Brain microvascular endothelial cell (primary cell): ENCODE measurements around the gene SCUBE1.

ENCODE experiments used
- DNase-seq: peaks from one replicate; pipeline ENCODE4 v3.0.0-alpha.2; 2020
- H3K27ac ChIP-seq: fragments of 250-450 bp; sonication (Bioruptor Pico); 2 replicates; pipeline ENCODE4 v1.5.1; 2020; ENCODE audit warnings: mild to moderate bottlenecking, moderate library complexity
- H3K27me3 ChIP-seq: fragments of 250-450 bp; sonication (Bioruptor Pico); replicated peaks from 2 replicates; pipeline ENCODE4 v1.5.1; 2020; ENCODE audit warnings: mild to moderate bottlenecking
- H3K36me3 ChIP-seq: fragments of 250-450 bp; sonication (Bioruptor Pico); replicated peaks from 2 replicates; pipeline ENCODE4 v1.5.1; 2020; ENCODE audit warnings: mild to moderate bottlenecking
- H3K4me3 ChIP-seq: 2 replicates; pipeline ENCODE4 v1.5.1; 2011; ENCODE audit warnings: low read depth, mild to moderate bottlenecking, control low read depth, low read length, moderate library complexity
- CTCF ChIP-seq: IDR thresholded peaks from 2 replicates; pipeline ENCODE4 v1.5.1; 2011; ENCODE audit warnings: low read depth, mild to moderate bottlenecking, moderate library complexity, low read length, control low read depth, inconsistent platforms; ENCODE audit errors: missing control alignments
- in situ Hi-C: cut with HindIII; loops from 2 replicates; pipeline ENCODE4 v1.10.0; 2017; ENCODE audit warnings: low sequenced_read_pairs, low pct_ligation_motif_present

SCUBE1 gene

GRCh38 chr22:43263645-43264514 lies 79.3 kb downstream of the SCUBE1 start:
- Histone ChIP-seq H3K27me3 (peaks cover 24% of the 10 kb centered on the region), H3K27ac (peak overlapping the region; percentile 65), H3K4me3 (no peak overlapping the region), H3K36me3 (no peaks in the 10 kb centered on the region)
- DNase-seq, result peak; percentile 96
- no peak for TF ChIP-seq CTCF
- in situ Hi-C loops, result no loop called here

- peak overlapping the region; percentile 65 for H3K27ac ChIP-seq
- peaks cover 19% of the 10 kb centered on the region for H3K27me3 ChIP-seq
- DNase-seq, result peak; percentile 48
- TF ChIP-seq CTCF, result no peak
- in situ Hi-C loops, result no loop called here
- H3K4me3 ChIP-seq, result no peak overlapping the region
- H3K36me3 ChIP-seq, result no peaks in the 10 kb centered on the region
These were observed 80.1 kb downstream of the SCUBE1 start for GRCh38 chr22:43262990-43263644.

GRCh38 chr22:43260331-43261231 lies 82.6 kb downstream of the SCUBE1 start:
- H3K36me3 ChIP-seq, result no peaks in the 10 kb centered on the region
- H3K27ac ChIP-seq, result no peak overlapping the region
- no peak for TF ChIP-seq CTCF
- peak; percentile 34 for DNase-seq
- in situ Hi-C loops, result no loop called here
- H3K27me3 ChIP-seq, result peaks cover 12% of the 10 kb centered on the region
- H3K4me3 ChIP-seq, result no peak overlapping the region

- H3K27ac ChIP-seq, result no peak overlapping the region
- no peak for DNase-seq
- peaks cover 10% of the 10 kb centered on the region for H3K27me3 ChIP-seq
- no peaks in the 10 kb centered on the region for H3K36me3 ChIP-seq
- H3K4me3 ChIP-seq, result no peak overlapping the region
- no peak for TF ChIP-seq CTCF
- in situ Hi-C loops, result no loop called here
These were observed 85.2 kb downstream of the SCUBE1 start for GRCh38 chr22:43257961-43258360.

GRCh38 chr22:43257549-43257948 lies 85.6 kb downstream of the SCUBE1 start:
- H3K4me3 ChIP-seq, result no peak overlapping the region
- H3K27ac ChIP-seq, result no peak overlapping the region
- in situ Hi-C loops, result no loop called here
- peaks cover 10% of the 10 kb centered on the region for H3K27me3 ChIP-seq
- TF ChIP-seq CTCF, result no peak
- H3K36me3 ChIP-seq, result no peaks in the 10 kb centered on the region
- no peak for DNase-seq
